HG03103 (cell line): ENCODE data around the gene SPANXN3.
"Not testable (repeated sequence)": the region's sequence is repeated elsewhere in the genome, so short reads cannot be mapped to it uniquely, and the experiment has no call there.

Experiments
- ATAC-seq: cut with Tn5 transposase; IDR thresholded peaks from one replicate; pipeline ENCODE4 v1.9.1; 2021; ENCODE audit warnings: low read depth; ENCODE audit not compliant: unreplicated experiment

The SPANXN3 gene

GRCh38 chrX:143517375-143517774, at the start of gene SPANXN3:
Gene SPANXN3 (minus strand): TSS chrX:143517475. CDS start chrX:143517391, 84 bp downstream.
- ATAC-seq: not testable (repeated sequence)

- no peak for ATAC-seq
These were observed 18.9 kb upstream of the SPANXN3 start for GRCh38 chrX:143536176-143536575.

- not testable (repeated sequence) for ATAC-seq
These were observed 15.1 kb downstream of the SPANXN3 start for GRCh38 chrX:143502196-143502595.

- no peak for ATAC-seq
These were observed 16.5 kb downstream of the SPANXN3 start for GRCh38 chrX:143500751-143501150.

GRCh38 chrX:143486105-143486504, 31.2 kb downstream of the SPANXN3 start:
- ATAC-seq: no peak

GRCh38 chrX:143476751-143477150, 40.5 kb downstream of the SPANXN3 start:
- ATAC-seq: no peak

GRCh38 chrX:143472347-143472938, 44.8 kb downstream of the SPANXN3 start:
- no peak for ATAC-seq

- ATAC-seq: no peak
These were observed 51.1 kb downstream of the SPANXN3 start for GRCh38 chrX:143466130-143466529.

- no peak for ATAC-seq
These were observed 54.6 kb downstream of the SPANXN3 start for GRCh38 chrX:143462696-143463095.

- no peak for ATAC-seq
These were observed 55.7 kb downstream of the SPANXN3 start for GRCh38 chrX:143461606-143462005.
